Measurements from ENCODE around the gene ZMIZ1. TPM values are rescaled to one million over a fixed set of nuclear protein-coding genes. Genes with fewer than 3 reads are reported as not detected.

ZMIZ1 gene
- total and polyA plus RNA-seq, 2 donors (not counting 1 experiment from before 2014, with no cell fraction given) = 6.3 to 30.6 TPM

GRCh38 chr10:79339266-79339665 is 270.5 kb downstream of the ZMIZ1 start:
- Histone ChIP-seq H4K20me1 (ENCODE audit: control insufficient read depth, extremely low read depth, insufficient read depth, low read length) (no peaks in the 10 kb centered on the region), H3K9ac (ENCODE audit: insufficient read depth, low read length) (no peak overlapping the region), H3K36me3 (ENCODE audit: control insufficient read depth, insufficient read depth, low read length) (no peaks in the 10 kb centered on the region), H3K4me1 (ENCODE audit: control insufficient read depth, extremely low read depth, insufficient read depth, low read length) (peaks cover 2% of the 10 kb centered on the region), H2AFZ (ENCODE audit: low read length) (no peak overlapping the region), H3K9me3 (ENCODE audit: control insufficient read depth, insufficient read depth, low read depth, low read length) (no peaks in the 10 kb centered on the region), H3K27me3 (ENCODE audit: control insufficient read depth, insufficient read depth, low read length) (no peaks in the 10 kb centered on the region), H3K4me3 (replicated peaks in 1 of 4; ENCODE audit: control extremely low read depth in 1 of 4, insufficient read depth in 1 of 4, low read depth in 3 of 4, low read length in 4 of 4) (no peak overlapping the region), H3K79me2 (ENCODE audit: control insufficient read depth, insufficient read depth, low read length) (no peaks in the 10 kb centered on the region), H3K27ac (ENCODE audit: insufficient read depth, low read length) (no peak overlapping the region), H3K4me2 (ENCODE audit: extremely low read depth, insufficient read depth, low read length) (no peak overlapping the region)
- TF ChIP-seq CTCF (conservative IDR thresholded peaks at IDR 0.05 in 1 of 2, IDR thresholded peaks at IDR 0.05 in 1 of 2; ENCODE audit: low read depth in 1 of 2, low read length in 2 of 2) = no peak
- TF ChIP-seq EZH2 (IDR thresholded peaks at IDR 0.05; ENCODE audit: low read length, missing control alignments) = no peak
- no peak for DNase-seq (ENCODE audit: low read depth in 2 of 2)

- DNase-seq (ENCODE audit: low read depth in 2 of 2) = no peak
Measured at GRCh38 chr10:79340646-79341244, 272.0 kb downstream of the ZMIZ1 start.

DNA sequence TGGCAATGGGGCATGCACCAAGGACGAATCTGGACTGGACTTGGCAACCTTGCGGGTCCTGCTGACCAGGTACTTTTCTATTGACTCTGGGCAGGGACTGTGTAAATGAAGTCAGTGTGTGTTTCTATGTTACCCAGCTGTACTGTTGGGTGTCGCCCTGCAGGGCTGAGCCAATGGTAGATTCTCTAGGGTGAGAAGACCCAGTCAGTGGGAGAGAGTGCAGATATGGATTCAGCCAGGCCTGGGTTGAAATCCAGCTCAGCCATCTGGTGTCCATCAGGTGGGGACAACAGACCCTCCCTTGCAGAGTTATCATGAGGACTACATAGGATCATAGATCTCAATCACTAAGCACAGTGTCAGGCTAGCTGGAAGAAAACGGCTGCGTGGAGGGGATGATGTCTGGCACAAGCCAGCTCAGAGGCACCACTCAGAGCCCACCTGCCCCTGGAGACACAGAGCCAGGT is 273.6 kb downstream of the ZMIZ1 start:
- no peak for DNase-seq (ENCODE audit: low read depth in 2 of 2)
- Histone ChIP-seq H3K4me2 (ENCODE audit: extremely low read depth, insufficient read depth, low read length) (no peak overlapping the region), H4K20me1 (ENCODE audit: control insufficient read depth, extremely low read depth, insufficient read depth, low read length) (no peaks in the 10 kb centered on the region), H3K9ac (ENCODE audit: insufficient read depth, low read length) (no peak overlapping the region), H3K4me1 (ENCODE audit: control insufficient read depth, extremely low read depth, insufficient read depth, low read length) (peaks cover 4% of the 10 kb centered on the region), H3K27me3 (ENCODE audit: control insufficient read depth, insufficient read depth, low read length) (no peaks in the 10 kb centered on the region), H3K9me3 (ENCODE audit: control insufficient read depth, insufficient read depth, low read depth, low read length) (no peaks in the 10 kb centered on the region), H3K79me2 (ENCODE audit: control insufficient read depth, insufficient read depth, low read length) (no peaks in the 10 kb centered on the region), H3K36me3 (ENCODE audit: control insufficient read depth, insufficient read depth, low read length) (no peaks in the 10 kb centered on the region), H3K4me3 (replicated peaks in 1 of 4; ENCODE audit: control extremely low read depth in 1 of 4, insufficient read depth in 1 of 4, low read depth in 3 of 4, low read length in 4 of 4) (no peak overlapping the region), H2AFZ (ENCODE audit: low read length) (no peak overlapping the region), H3K27ac (ENCODE audit: insufficient read depth, low read length) (no peak overlapping the region)
- TF ChIP-seq CTCF (conservative IDR thresholded peaks at IDR 0.05 in 1 of 2, IDR thresholded peaks at IDR 0.05 in 1 of 2; ENCODE audit: low read depth in 1 of 2, low read length in 2 of 2) = no peak
- no peak for TF ChIP-seq EZH2 (IDR thresholded peaks at IDR 0.05; ENCODE audit: low read length, missing control alignments)

More at GRCh38 chr10:79340646-79341244, 272.0 kb downstream of the ZMIZ1 start:
- Histone ChIP-seq H3K36me3 (ENCODE audit: control insufficient read depth, insufficient read depth, low read length) (no peaks in the 10 kb centered on the region), H3K9ac (ENCODE audit: insufficient read depth, low read length) (no peak overlapping the region), H3K4me3 (replicated peaks in 1 of 4; ENCODE audit: control extremely low read depth in 1 of 4, insufficient read depth in 1 of 4, low read depth in 3 of 4, low read length in 4 of 4) (no peak overlapping the region), H3K4me2 (ENCODE audit: extremely low read depth, insufficient read depth, low read length) (no peak overlapping the region), H3K79me2 (ENCODE audit: control insufficient read depth, insufficient read depth, low read length) (no peaks in the 10 kb centered on the region), H4K20me1 (ENCODE audit: control insufficient read depth, extremely low read depth, insufficient read depth, low read length) (no peaks in the 10 kb centered on the region), H3K4me1 (ENCODE audit: control insufficient read depth, extremely low read depth, insufficient read depth, low read length) (peaks cover 2% of the 10 kb centered on the region), H2AFZ (ENCODE audit: low read length) (no peak overlapping the region), H3K27me3 (ENCODE audit: control insufficient read depth, insufficient read depth, low read length) (no peaks in the 10 kb centered on the region), H3K27ac (ENCODE audit: insufficient read depth, low read length) (no peak overlapping the region), H3K9me3 (ENCODE audit: control insufficient read depth, insufficient read depth, low read depth, low read length) (no peaks in the 10 kb centered on the region)
- TF ChIP-seq EZH2 (IDR thresholded peaks at IDR 0.05; ENCODE audit: low read length, missing control alignments) (no peak), CTCF (conservative IDR thresholded peaks at IDR 0.05 in 1 of 2, IDR thresholded peaks at IDR 0.05 in 1 of 2; ENCODE audit: low read depth in 1 of 2, low read length in 2 of 2) (no peak)

All from fibroblast of lung (primary cell).